Spleen (tissue), 7 donors: ENCODE results near the gene FYB1.

Experiments used
- POLR2A ChIP-seq, 3 donors: fragments of 450-650 bp; IDR thresholded peaks; one replicate each; pipeline ENCODE4 v1.5.1; 2017; ENCODE audit warnings: antibody characterized with exemption in 3 of 3, mild to moderate bottlenecking in 1 of 3
- POLR2AphosphoS5 ChIP-seq, 3 donors: sonication (generic); formaldehyde crosslinking; IDR thresholded peaks; one replicate each; pipeline ENCODE4 v1.5.1; 2017; ENCODE audit warnings: antibody characterized with exemption in 3 of 3
- TF ChIP-seq, protein P1 (sequence below), 11 experiments: fragments of 200-600 bp in 7 of 11; fragments of 450-650 bp in 4 of 11; sonication (generic) in 4 of 11; IDR thresholded peaks in 8 of 11; conservative IDR thresholded peaks in 3 of 11; 1 replicate in 7 of 11; 2 replicates in 4 of 11; pipeline versions ENCODE4 v1.4.0 to v1.8.0; 2016 to 2021; ENCODE audit warnings: antibody characterized with exemption in 11 of 11, inconsistent platforms in 4 of 11, mild to moderate bottlenecking in 1 of 11
- donor health status: DM: no; HTN: no; CAD: no; lungs with moderate emphysema.
- donor health status: DM: no; HTN: no; CAD: no.
- donor health status: DM: no; HTN: no; CAD: no.

- TF ChIP-seq, protein P1, sequence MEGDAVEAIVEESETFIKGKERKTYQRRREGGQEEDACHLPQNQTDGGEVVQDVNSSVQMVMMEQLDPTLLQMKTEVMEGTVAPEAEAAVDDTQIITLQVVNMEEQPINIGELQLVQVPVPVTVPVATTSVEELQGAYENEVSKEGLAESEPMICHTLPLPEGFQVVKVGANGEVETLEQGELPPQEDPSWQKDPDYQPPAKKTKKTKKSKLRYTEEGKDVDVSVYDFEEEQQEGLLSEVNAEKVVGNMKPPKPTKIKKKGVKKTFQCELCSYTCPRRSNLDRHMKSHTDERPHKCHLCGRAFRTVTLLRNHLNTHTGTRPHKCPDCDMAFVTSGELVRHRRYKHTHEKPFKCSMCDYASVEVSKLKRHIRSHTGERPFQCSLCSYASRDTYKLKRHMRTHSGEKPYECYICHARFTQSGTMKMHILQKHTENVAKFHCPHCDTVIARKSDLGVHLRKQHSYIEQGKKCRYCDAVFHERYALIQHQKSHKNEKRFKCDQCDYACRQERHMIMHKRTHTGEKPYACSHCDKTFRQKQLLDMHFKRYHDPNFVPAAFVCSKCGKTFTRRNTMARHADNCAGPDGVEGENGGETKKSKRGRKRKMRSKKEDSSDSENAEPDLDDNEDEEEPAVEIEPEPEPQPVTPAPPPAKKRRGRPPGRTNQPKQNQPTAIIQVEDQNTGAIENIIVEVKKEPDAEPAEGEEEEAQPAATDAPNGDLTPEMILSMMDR (IDR thresholded peaks at IDR 0.05 in 8 of 11, conservative IDR thresholded peaks at IDR 0.05 in 3 of 11): no peak
- TF ChIP-seq POLR2A (IDR thresholded peaks at IDR 0.05) (no peak), POLR2AphosphoS5 (IDR thresholded peaks at IDR 0.05) (no peak)
Observed at GRCh38 chr5:39076757-39077728, 142.3 kb downstream of the FYB1 start.
